NT2/D1 (cell line): ENCODE data around the gene ALOX5AP.

Experiments used
- SUZ12 ChIP-seq: IDR thresholded peaks from 2 replicates; pipeline ENCODE4 v1.6.1; 2011; ENCODE audit not compliant: insufficient read length, insufficient read depth; ENCODE audit errors: extremely low read depth
- YY1 ChIP-seq: IDR thresholded peaks from 2 replicates; pipeline ENCODE4 v1.6.1; 2011; ENCODE audit not compliant: insufficient read length, insufficient read depth
- ZNF274 ChIP-seq: IDR thresholded peaks from 2 replicates; pipeline ENCODE4 v1.6.1; 2011; ENCODE audit warnings: mild to moderate bottlenecking, low read depth, low read length

- TF ChIP-seq SUZ12: no peak
- TF ChIP-seq ZNF274: no peak
- TF ChIP-seq YY1: no peak
Observed at GRCh38 chr13:30697177-30697953, 38.0 kb upstream of the ALOX5AP start.
